Activated T-helper 17 cell treated with anti-CD3 and anti-CD28 coated beads, Interleukin-2, amount 50 U/mL, for 72 hours (primary cell): ENCODE measurements around the gene MYO7A. TPM values are rescaled to one million over a fixed set of nuclear protein-coding genes. Genes with fewer than 3 reads are reported as not detected.

ENCODE experiments used
- ATAC-seq: fragments of 150-1000 bp; cut with Tn5 transposase; replicated peaks from 2 replicates; pipeline ENCODE4 v1.10.0; 2021; ENCODE audit warnings: mild to moderate bottlenecking, moderate library complexity
- H3K27ac Mint-ChIP-seq: one replicate; pipeline ENCODE4 v1.8.0; 2022; ENCODE audit warnings: mixed read lengths
- H3K27me3 Mint-ChIP-seq: one replicate; pipeline ENCODE4 v1.8.0; 2022; ENCODE audit warnings: mixed read lengths
- H3K36me3 Mint-ChIP-seq: one replicate; pipeline ENCODE4 v1.8.0; 2022; ENCODE audit warnings: low read depth, mild to moderate bottlenecking, mixed read lengths
- H3K4me1 Mint-ChIP-seq: one replicate; pipeline ENCODE4 v1.8.0; 2022; ENCODE audit warnings: mixed read lengths
- H3K4me3 Mint-ChIP-seq: one replicate; pipeline ENCODE4 v1.8.0; 2022; ENCODE audit warnings: mild to moderate bottlenecking, mixed read lengths
- H3K9me3 Mint-ChIP-seq: one replicate; pipeline ENCODE4 v1.8.0; 2022; ENCODE audit warnings: mixed read lengths
- total RNA-seq, 2 donors: library from RNA; stranded (reverse); gene quantifications; one replicate each; pipeline ENCODE4 v1.2.3, GENCODE V29; 2022

Gene MYO7A
- total RNA-seq, 2 donors from 2014 or later, result 0.95 to 4.0 TPM

DNA sequence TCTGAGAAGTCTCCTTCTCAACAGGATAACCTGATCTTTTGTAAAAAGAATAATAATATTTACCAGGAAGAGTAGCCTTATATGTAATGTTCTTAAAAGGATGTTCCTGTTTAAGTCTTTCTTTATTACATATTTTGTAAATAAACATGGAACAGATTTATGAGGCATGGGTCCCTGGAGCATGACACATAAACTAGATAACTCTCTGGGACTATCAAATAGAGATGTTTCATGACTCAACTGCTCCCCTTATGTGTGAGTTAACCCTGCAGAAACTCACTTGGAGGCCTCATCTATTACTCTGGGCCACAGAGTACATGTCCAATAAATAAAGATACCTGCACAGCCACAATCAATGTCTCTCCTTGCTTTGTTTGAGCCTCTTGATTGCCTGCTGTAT is 108.9 kb downstream of the MYO7A start:
- Mint-ChIP-seq H3K9me3 (no peaks in the 10 kb centered on the region), H3K36me3 (no peaks in the 10 kb centered on the region), H3K4me1 (no peaks in the 10 kb centered on the region), H3K4me3 (no peak overlapping the region), H3K27ac (no peak overlapping the region), H3K27me3 (peaks cover 7% of the 10 kb centered on the region)
- ATAC-seq, result no peak

DNA sequence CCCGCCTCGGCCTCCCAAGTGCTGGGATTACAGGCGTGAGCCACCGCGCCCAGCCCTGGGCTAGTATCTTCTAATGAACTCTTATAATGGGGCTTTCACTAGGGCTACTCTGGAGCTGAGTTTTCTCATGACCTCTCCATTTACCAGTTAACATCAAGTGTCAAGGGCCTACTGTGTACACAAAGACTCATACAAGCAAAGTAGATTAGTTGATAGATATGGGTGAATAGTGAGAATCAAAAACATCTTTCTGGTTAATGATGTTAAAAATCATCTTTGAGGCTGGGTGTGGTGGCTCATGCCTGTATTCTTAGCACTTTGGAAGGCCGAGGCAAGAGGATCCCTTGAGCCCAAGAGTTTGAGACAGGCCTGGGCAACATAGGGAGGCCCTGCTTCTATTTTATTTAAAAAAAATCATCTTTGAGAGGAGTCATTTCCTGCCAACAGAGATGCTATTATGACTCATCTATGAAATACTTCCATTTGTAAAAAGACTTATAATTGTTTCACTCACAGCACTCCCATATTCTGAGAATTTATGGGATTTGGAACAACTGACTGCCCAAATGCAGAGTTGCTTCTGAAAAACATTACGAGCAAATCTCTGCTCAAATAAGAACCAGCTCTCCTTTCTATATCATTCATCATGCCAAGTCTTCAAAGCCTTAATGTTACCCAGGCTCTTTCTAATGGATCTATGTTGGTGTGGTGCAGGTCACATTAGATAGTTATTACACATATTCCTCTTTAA is 116.4 kb downstream of the MYO7A start:
- Mint-ChIP-seq H3K4me3 (no peak overlapping the region), H3K9me3 (no peaks in the 10 kb centered on the region)

DNA sequence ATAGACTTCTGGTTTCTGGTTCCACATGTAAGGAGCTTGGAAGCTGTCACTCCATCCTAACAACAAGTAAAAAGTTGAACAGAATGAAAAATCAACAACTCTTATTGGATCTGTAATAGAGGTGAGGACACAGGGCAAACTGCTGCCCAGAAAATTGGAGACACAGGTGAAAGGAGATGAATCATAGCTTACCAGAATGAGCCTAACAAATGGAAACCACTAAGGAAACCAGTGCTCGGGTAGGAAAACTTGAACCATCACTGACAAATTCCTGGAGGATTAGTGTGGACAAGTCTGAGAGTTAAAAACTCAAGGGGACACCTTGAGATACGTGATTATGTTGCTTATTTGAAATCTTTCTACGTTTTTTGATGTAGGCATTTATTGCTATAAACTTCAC is 121.4 kb downstream of the MYO7A start:
- Mint-ChIP-seq H3K27me3 (no peaks in the 10 kb centered on the region), H3K4me1 (no peaks in the 10 kb centered on the region), H3K36me3 (no peaks in the 10 kb centered on the region), H3K4me3 (no peak overlapping the region), H3K27ac (no peak overlapping the region), H3K9me3 (peaks cover 3% of the 10 kb centered on the region)
- ATAC-seq, result no peak

More for the DNA sequence above, 116.4 kb downstream of the MYO7A start:
- Mint-ChIP-seq H3K4me1 (no peaks in the 10 kb centered on the region), H3K27me3 (no peaks in the 10 kb centered on the region), H3K27ac (no peak overlapping the region), H3K36me3 (no peaks in the 10 kb centered on the region)
- ATAC-seq, result peak; percentile 59

DNA sequence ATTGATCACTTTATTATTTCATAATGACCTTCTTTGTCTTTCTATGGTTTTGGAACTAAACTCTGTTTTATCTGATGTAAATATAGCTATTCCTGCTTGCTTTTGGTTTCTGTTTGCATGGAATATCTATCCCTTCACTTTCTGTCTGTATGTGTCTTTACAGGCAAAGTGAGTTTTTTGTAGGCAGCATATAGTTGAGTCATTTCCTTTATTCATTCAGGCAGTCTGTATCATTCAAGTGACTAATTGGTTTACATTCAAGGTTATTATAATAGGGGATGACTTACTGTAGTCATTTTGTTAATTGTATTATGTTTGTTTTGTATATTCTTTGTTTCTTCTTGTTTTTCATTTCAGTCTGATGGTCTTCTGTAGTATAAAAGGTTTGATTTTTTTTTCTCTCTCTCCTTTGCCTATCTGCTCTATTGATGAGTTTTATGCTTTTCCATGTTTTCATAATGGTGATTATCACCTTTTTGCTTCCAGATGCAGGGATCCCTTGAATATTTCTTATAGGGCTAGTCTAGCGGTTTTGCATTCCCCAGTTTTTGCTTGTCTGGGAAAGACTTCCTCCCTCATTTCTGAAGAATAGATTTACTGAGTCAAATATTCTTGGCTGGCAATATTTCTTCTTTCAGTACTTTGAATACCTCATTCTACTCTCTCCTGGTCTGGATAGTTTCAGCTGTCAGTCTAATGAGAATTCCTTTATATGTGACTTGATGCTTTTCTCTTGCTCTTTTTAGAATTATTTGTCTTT is 123.0 kb downstream of the MYO7A start:
- peak; percentile 97 for ATAC-seq

DNA sequence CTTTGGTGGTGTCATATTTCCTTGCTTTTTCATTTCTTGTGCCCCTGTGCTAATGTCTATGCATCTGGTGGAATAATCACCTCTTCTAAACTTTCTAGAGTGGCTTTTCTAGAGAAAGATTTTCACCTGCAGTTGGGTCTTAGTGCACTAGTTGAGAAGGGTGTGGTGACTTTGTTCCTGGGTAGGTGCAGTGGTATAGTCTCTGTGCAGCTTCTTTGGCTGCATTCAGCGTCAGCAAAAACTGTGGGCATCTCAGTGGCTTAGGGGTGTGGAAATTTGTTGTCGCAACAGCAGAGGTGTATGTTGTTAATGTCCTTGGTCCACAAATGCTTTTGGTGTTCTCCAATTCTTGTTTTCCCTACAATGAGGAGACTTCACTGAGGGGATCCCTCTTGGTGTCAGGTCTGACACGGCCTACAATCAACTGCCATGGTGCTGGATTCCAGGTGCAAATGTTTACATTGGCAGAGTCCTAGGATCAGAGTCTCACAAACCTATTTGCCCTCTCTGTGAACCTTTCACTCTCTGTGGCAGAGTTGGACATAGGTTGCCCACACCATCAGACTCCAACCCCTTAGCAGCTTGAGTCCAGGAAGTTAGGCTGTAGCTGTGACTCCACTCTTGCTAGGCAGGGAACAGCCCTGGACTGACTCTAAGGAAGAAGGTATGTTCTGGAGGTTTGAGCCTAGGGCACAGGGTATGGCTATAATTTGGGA is 124.7 kb downstream of the MYO7A start:
- H3K4me3 Mint-ChIP-seq, result no peak overlapping the region
- ATAC-seq, result no peak
- no peaks in the 10 kb centered on the region for H3K4me1 Mint-ChIP-seq
- peaks cover 3% of the 10 kb centered on the region for H3K9me3 Mint-ChIP-seq
- H3K36me3 Mint-ChIP-seq, result no peaks in the 10 kb centered on the region
- H3K27me3 Mint-ChIP-seq, result peaks cover 13% of the 10 kb centered on the region
- H3K27ac Mint-ChIP-seq, result no peak overlapping the region

More for the DNA sequence above, 123.0 kb downstream of the MYO7A start:
- Mint-ChIP-seq H3K9me3 (peaks cover 3% of the 10 kb centered on the region), H3K36me3 (no peaks in the 10 kb centered on the region), H3K4me3 (no peak overlapping the region), H3K27ac (no peak overlapping the region), H3K4me1 (no peaks in the 10 kb centered on the region), H3K27me3 (peaks cover 4% of the 10 kb centered on the region)

DNA sequence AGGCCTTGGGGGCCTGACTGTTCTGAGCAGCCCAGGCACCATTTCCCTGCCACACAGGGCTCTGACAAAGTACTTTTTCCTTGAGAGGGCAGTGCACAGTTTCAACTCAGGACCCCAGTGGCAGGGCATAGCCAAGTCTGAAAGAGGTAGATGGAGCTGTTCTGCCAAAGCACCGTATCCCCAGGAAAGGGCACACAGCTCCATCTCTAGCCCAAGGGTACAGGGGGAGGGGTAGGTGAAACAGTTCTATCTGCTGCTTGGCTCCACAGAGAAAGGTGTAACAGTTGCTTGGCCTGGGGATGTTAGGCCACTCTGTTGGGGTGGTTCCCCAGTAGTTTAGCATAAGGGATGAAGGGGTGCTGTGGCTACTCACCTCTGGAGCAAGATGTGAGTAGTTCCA is 125.6 kb downstream of the MYO7A start:
- Mint-ChIP-seq H3K9me3 (peaks cover 3% of the 10 kb centered on the region), H3K27me3 (peaks cover 14% of the 10 kb centered on the region), H3K36me3 (no peaks in the 10 kb centered on the region), H3K27ac (no peak overlapping the region), H3K4me3 (no peak overlapping the region), H3K4me1 (no peaks in the 10 kb centered on the region)
- ATAC-seq, result no peak

DNA sequence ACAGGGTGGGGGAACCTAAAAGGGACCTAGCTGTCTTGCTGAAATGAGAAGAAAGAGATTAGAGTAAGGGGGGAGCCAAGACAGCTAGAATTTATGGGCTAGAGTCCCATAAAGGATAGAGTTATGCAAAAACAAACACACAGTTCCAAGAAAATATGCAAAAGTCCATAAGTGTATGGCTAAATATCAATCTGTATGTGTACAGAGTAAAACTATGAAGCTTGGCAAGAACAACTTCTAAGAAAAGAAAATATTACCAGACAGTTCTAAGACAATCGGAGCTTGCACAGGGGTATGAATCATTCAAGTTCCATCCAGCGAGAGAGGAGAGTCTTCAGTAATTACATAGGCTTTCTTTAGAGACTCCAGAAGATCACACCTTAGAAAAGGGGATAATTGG is 131.6 kb downstream of the MYO7A start:
- H3K27me3 Mint-ChIP-seq, result peaks cover 33% of the 10 kb centered on the region
- no peak for ATAC-seq
- H3K4me1 Mint-ChIP-seq, result no peaks in the 10 kb centered on the region

DNA sequence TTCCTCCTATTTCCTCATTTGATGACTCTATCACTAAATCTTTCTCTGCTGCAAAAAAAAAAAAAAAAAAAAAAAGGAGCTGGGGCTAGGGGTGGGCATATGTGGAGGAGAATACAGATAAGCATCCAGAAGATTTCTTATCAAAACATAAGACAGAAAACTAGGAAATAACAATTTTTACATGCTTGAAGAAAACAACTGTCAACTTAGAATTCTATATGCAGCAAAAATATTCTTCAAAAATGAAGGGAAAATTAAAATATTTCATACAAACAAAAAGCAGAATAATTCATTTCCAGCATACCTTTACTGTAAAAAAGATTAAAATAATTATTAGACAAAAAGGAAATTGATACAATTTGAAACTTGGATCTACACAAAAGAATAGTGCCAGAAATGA is 134.8 kb downstream of the MYO7A start:
- Mint-ChIP-seq H3K9me3 (peaks cover 4% of the 10 kb centered on the region), H3K27ac (no peak overlapping the region), H3K36me3 (no peaks in the 10 kb centered on the region), H3K27me3 (peaks cover 21% of the 10 kb centered on the region), H3K4me1 (no peaks in the 10 kb centered on the region), H3K4me3 (no peak overlapping the region)
- ATAC-seq, result no peak

More for the DNA sequence above, 131.6 kb downstream of the MYO7A start:
- H3K4me3 Mint-ChIP-seq, result no peak overlapping the region
- no peaks in the 10 kb centered on the region for H3K36me3 Mint-ChIP-seq
- H3K9me3 Mint-ChIP-seq, result peaks cover 4% of the 10 kb centered on the region
- no peak overlapping the region for H3K27ac Mint-ChIP-seq

Other genes with a start within 250 kb of the MYO7A start
- not detected for gene B3GNT6, start 93.8 kb upstream of the MYO7A start, total RNA-seq
- under 1 TPM; 0.19 to 0.93 TPM for gene CAPN5, start 61.3 kb upstream of the MYO7A start, total RNA-seq
- gene OMP, start 25.4 kb upstream of the MYO7A start, total RNA-seq, result not detected
- not detected for gene GDPD4, start 173.4 kb downstream of the MYO7A start, total RNA-seq